Endothelial cell of umbilical vein (primary cell): ENCODE data around the gene RFXANK. TPM values are rescaled to one million over a fixed set of nuclear protein-coding genes. Genes with fewer than 3 reads are reported as not detected.

Experiments
- Bru-seq: library from RNA; stranded (reverse); fragments of 400-500 nt; gene quantifications from one replicate; lab custom pipeline; 2021; lab: Mats Ljungman, UMichigan
- BruChase-seq, 2 experiments: library from RNA; stranded (reverse); fragments of 400-500 nt; gene quantifications; one replicate each; lab custom pipeline; 2021; lab: Mats Ljungman, UMichigan
- BruUV-seq: library from RNA; stranded (reverse); fragments of 400-500 nt; replicated peaks from 2 replicates; lab custom pipeline; 2021; lab: Mats Ljungman, UMichigan
- CTCF ChIA-PET: fragments of 300-600, 350-600 bp; sonication (Branson Sonifier 250); formaldehyde crosslinking; loops from one replicate; lab custom pipeline; 2021; ENCODE audit warnings: antibody characterized with exemption, inconsistent platforms; lab: Charles Lee
- POLR2A ChIA-PET: fragments of 300-600, 350-600 bp; sonication (Branson Sonifier 250); formaldehyde crosslinking; loops from one replicate; lab custom pipeline; 2021; ENCODE audit warnings: antibody characterized with exemption, inconsistent platforms; lab: Charles Lee
- DNase-seq: peaks from one replicate; pipeline ENCODE4 v3.0.0-alpha.2; 2011; ENCODE audit warnings: low read depth, low spot score
- FAIRE-seq: peaks from 2 replicates; lab custom pipeline; 2011; peaks lifted over from hg19 to GRCh38; lab: Jason Lieb, UNC
- H2AFZ ChIP-seq: 2 replicates; pipeline ENCODE4 v1.6.0; 2012; ENCODE audit warnings: low read depth, low read length, control low read depth, inconsistent platforms
- H3K27ac ChIP-seq: 2 replicates; pipeline ENCODE4 v1.5.1; 2011; ENCODE audit warnings: low read depth, mild to moderate bottlenecking, control low read depth, low read length, moderate library complexity; ENCODE audit not compliant: insufficient read depth
- H3K27me3 ChIP-seq, 2 experiments: 2 replicates each; pipeline versions ENCODE4 v1.6.0 to v1.6.1; 2011; ENCODE audit warnings: low read length in 2 of 2, mixed read lengths in 1 of 2; ENCODE audit not compliant: control insufficient read depth in 2 of 2, insufficient read depth in 2 of 2
- H3K36me3 ChIP-seq, 2 experiments: 2 replicates in 1 of 2; 3 replicates in 1 of 2; pipeline ENCODE4 v1.5.1; 2011; ENCODE audit warnings: low read length in 2 of 2, mild to moderate bottlenecking in 1 of 2, moderate library complexity in 1 of 2; ENCODE audit not compliant: control insufficient read depth in 2 of 2, insufficient read depth in 2 of 2; ENCODE audit errors: extremely low read depth in 1 of 2
- H3K4me1 ChIP-seq: 3 replicates; pipeline ENCODE4 v1.5.1; 2011; ENCODE audit warnings: mild to moderate bottlenecking, low read length; ENCODE audit not compliant: control insufficient read depth, insufficient read depth; ENCODE audit errors: extremely low read depth
- H3K4me2 ChIP-seq: 2 replicates; pipeline ENCODE4 v1.6.1; 2011; ENCODE audit warnings: low read length, control low read depth, mixed read lengths; ENCODE audit not compliant: insufficient read depth
- H3K4me3 ChIP-seq, 3 experiments: fragments of 200-600 bp in 1 of 3; sonication (generic), shearing (Covaris generic) in 1 of 3; replicated peaks in 1 of 3; 2 replicates each; pipeline ENCODE4 v1.5.1; 2011 to 2016; ENCODE audit warnings: control low read depth in 3 of 3, low read length in 3 of 3, mild to moderate bottlenecking in 2 of 3, inconsistent platforms in 1 of 3, low read depth in 1 of 3, moderate library complexity in 1 of 3; ENCODE audit not compliant: insufficient read depth in 1 of 3
- H3K79me2 ChIP-seq: 2 replicates; pipeline ENCODE4 v1.6.0; 2012; ENCODE audit warnings: low read length, inconsistent platforms; ENCODE audit not compliant: control insufficient read depth, insufficient read depth
- H3K9ac ChIP-seq: replicated peaks from 2 replicates; pipeline ENCODE3; 2011; ENCODE audit warnings: low read length, control low read depth; ENCODE audit not compliant: insufficient read depth; ENCODE audit errors: extremely low read depth
- H3K9me1 ChIP-seq: replicated peaks from 3 replicates; pipeline ENCODE4 v1.6.0; 2011; ENCODE audit warnings: mild to moderate bottlenecking, low read length; ENCODE audit not compliant: control insufficient read depth, insufficient read depth; ENCODE audit errors: extremely low read depth
- H3K9me3 ChIP-seq: replicated peaks from 2 replicates; pipeline ENCODE4 v1.5.1; 2012; ENCODE audit warnings: low read length, inconsistent platforms; ENCODE audit not compliant: control insufficient read depth, insufficient read depth
- H4K20me1 ChIP-seq: replicated peaks from 2 replicates; pipeline ENCODE3; 2011; ENCODE audit warnings: mild to moderate bottlenecking, low read length; ENCODE audit not compliant: control insufficient read depth, insufficient read depth; ENCODE audit errors: extremely low read depth
- EZH2 ChIP-seq: IDR thresholded peaks from 2 replicates; pipeline ENCODE4 v1.6.1; 2012; ENCODE audit warnings: borderline replicate concordance, low read depth, mild to moderate bottlenecking, moderate library complexity, low read length, inconsistent platforms; ENCODE audit not compliant: severe bottlenecking
- POLR2A ChIP-seq: IDR thresholded peaks from 2 replicates; pipeline ENCODE4 v1.6.1; 2012; ENCODE audit warnings: low read depth, mild to moderate bottlenecking, control low read depth, low read length
- POLR2AphosphoS5 ChIP-seq: IDR thresholded peaks from 2 replicates; pipeline ENCODE4 v1.6.1; 2012; ENCODE audit warnings: low read depth, mild to moderate bottlenecking, control low read depth, low read length, moderate library complexity; ENCODE audit not compliant: insufficient read depth
- dilution Hi-C: fragments of 300-500 bp; cut with MboI; formaldehyde crosslinking; loops from one replicate; pipeline ENCODE4 v1.15.0; 2019; ENCODE audit warnings: low sequenced_read_pairs; ENCODE audit not compliant: extremely low pct_ligation_motif_present
- intact Hi-C: fragments of 100-400 bp; cut with micrococcal nuclease; formaldehyde crosslinking; loops from one replicate; pipeline ENCODE4 v1.10.0; 2022
- long read RNA-seq: library from polyadenylated mRNA; stranded (forward); transcript quantifications from one replicate; pipeline ENCODE4 v2.0.0, GENCODE V29; 2021
- polyA minus RNA-seq, 3 experiments: library from RNA; depleted of rRNA, polyadenylated mRNA; stranded (reverse); fragments of >200 nt; gene quantifications; 1 replicate in 1 of 3; 2 replicates in 2 of 3; pipeline ENCODE4 v1.2.3, GENCODE V29; 2011
- polyA plus RNA-seq, 4 experiments: library from polyadenylated mRNA; depleted of rRNA in 3 of 4; stranded (reverse) in 3 of 4; unstranded in 1 of 4; fragments of >200 nt; gene quantifications; 2 replicates each; pipeline versions ENCODE4 v1.2.1 to v1.2.3, GENCODE V29; 2011 to 2012; ENCODE audit warnings: missing spikeins in 1 of 4
- total RNA-seq: library from RNA; stranded (reverse); gene quantifications from 2 replicates; pipeline ENCODE4 v1.2.3, GENCODE V29; 2021
- TF ChIP-seq, protein P1 (sequence below), 2 donors: IDR thresholded peaks; 1 replicate in 1 of 2; 2 replicates in 1 of 2; pipeline ENCODE4 v1.5.1; 2011; ENCODE audit warnings: low read length in 2 of 2, mild to moderate bottlenecking in 2 of 2, moderate library complexity in 2 of 2, control low read depth in 1 of 2, inconsistent platforms in 1 of 2, low read depth in 1 of 2; ENCODE audit not compliant: insufficient read depth in 1 of 2; ENCODE audit errors: extremely low read depth in 1 of 2

Gene RFXANK, protein sequence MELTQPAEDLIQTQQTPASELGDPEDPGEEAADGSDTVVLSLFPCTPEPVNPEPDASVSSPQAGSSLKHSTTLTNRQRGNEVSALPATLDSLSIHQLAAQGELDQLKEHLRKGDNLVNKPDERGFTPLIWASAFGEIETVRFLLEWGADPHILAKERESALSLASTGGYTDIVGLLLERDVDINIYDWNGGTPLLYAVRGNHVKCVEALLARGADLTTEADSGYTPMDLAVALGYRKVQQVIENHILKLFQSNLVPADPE
- 105 and 118 TPM in 2 replicates for total RNA-seq
- 124 and 146 TPM in 2 replicates for polyA plus RNA-seq
- 72.0 and 99.3 TPM in 2 replicates for polyA plus RNA-seq (2011; cell fraction: cytosol; rRNA removed)
- 138 and 160 TPM in 2 replicates for polyA plus RNA-seq (2011; cell fraction: nucleus; rRNA removed)
- 129 and 136 TPM in 2 replicates for polyA plus RNA-seq (2012)
- 49.7 and 66.9 TPM in 2 replicates for polyA minus RNA-seq
- polyA minus RNA-seq (2011; cell fraction: cytosol; rRNA and poly(A)+ RNA removed) = 47.1 TPM
- polyA minus RNA-seq (2011; cell fraction: nucleus; rRNA and poly(A)+ RNA removed) = 33.6 and 44.3 TPM in 2 replicates
- Bru-seq, nascent RNA = percentile 52 among the genes with signal in this experiment
- percentile 70 among the genes with signal in this experiment for BruChase-seq, experiment 1, labeled RNA remaining after a 6-hour chase
- percentile 65 among the genes with signal in this experiment for BruChase-seq, experiment 2, labeled RNA remaining after a 2-hour chase
- long read RNA-seq, transcript RFXANK-202 (8 exons, 1,059 nt) = minor isoform, 10 of 162 reads
- long read RNA-seq, transcript RFXANK-203 (9 exons, 1,212 nt) = major isoform, 64 of 162 reads
- long read RNA-seq, partial matches to known transcripts = 75 of 162 reads
- long read RNA-seq, other reads (novel, unspliced or antisense) = 11 of 162 reads

- peaks cover 29% of the 10 kb centered on the region for H3K79me2 ChIP-seq
- FAIRE-seq = peak; percentile 99
Observed at GRCh38 chr19:19192078-19192882, at the start of gene RFXANK, which contains the start of gene BORCS8. TSS of gene RFXANK (plus strand) at chr19:19192258. CDS start at chr19:19193947, 1,689 bp downstream. TSS of gene BORCS8 (minus strand) at chr19:19192152. CDS start at chr19:19192117, 35 bp downstream.

More at GRCh38 chr19:19192078-19192882, at the start of gene RFXANK, which contains the start of gene BORCS8:
- Histone ChIP-seq H3K4me2 (peak within 1 kb of the TSS; percentile 89), H4K20me1 (no peaks in the 10 kb centered on the region), H3K27ac (peak within 1 kb of the TSS; percentile 98), H3K4me3 (peak within 1 kb of the TSS; percentile 78 to 100 (median 98)), H2AFZ (peak within 1 kb of the TSS; percentile 100), H3K9ac (peak within 1 kb of the TSS; percentile 99), H3K9me3 (no peaks in the 10 kb centered on the region), H3K4me1 (peaks cover 15% of the 10 kb centered on the region), H3K9me1 (no peaks in the 10 kb centered on the region), H3K36me3 (peaks cover 0 to 8% of the 10 kb centered on the region in 2 experiments), H3K27me3 (no peaks in the 10 kb centered on the region)
- POLR2A ChIA-PET = interaction anchor here (0.6 to 1.1 kb wide), 3 partner anchors 8 to 630 kb away, joined by 3 to 6 read pairs (median 5); no protein-coding TSS in a partner anchor
- CTCF ChIA-PET = interaction anchor here (0.7 to 2.9 kb wide), 3 partner anchors 10 to 151 kb away, joined by 4 to 13 read pairs (median 12); partner anchors contain the start of gene NR2C2AP
- dilution Hi-C loops = no loop called here
- no TSS peak for BruUV-seq
- intact Hi-C loops = loop anchor here (1.0 to 10.0 kb wide), 4 partner anchors 11 to 293 kb away; partner anchors contain the start of genes MAU2, NR2C2AP and SUGP1
- peak; percentile 100 for DNase-seq
- TF ChIP-seq POLR2AphosphoS5 (peak; percentile 72), POLR2A (peak; percentile 52), EZH2 (no peak)
- TF ChIP-seq, protein P1, sequence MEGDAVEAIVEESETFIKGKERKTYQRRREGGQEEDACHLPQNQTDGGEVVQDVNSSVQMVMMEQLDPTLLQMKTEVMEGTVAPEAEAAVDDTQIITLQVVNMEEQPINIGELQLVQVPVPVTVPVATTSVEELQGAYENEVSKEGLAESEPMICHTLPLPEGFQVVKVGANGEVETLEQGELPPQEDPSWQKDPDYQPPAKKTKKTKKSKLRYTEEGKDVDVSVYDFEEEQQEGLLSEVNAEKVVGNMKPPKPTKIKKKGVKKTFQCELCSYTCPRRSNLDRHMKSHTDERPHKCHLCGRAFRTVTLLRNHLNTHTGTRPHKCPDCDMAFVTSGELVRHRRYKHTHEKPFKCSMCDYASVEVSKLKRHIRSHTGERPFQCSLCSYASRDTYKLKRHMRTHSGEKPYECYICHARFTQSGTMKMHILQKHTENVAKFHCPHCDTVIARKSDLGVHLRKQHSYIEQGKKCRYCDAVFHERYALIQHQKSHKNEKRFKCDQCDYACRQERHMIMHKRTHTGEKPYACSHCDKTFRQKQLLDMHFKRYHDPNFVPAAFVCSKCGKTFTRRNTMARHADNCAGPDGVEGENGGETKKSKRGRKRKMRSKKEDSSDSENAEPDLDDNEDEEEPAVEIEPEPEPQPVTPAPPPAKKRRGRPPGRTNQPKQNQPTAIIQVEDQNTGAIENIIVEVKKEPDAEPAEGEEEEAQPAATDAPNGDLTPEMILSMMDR (IDR thresholded peaks at IDR 0.05; ENCODE audit: extremely low read depth in 1 of 2, insufficient read depth in 1 of 2, low read depth in 1 of 2, low read length in 2 of 2) = no peak
